Neuronal stem cell (in vitro differentiated cells): Measurements from ENCODE around the gene SLFN12L.

Source experiments
- DNase-seq: peaks from one replicate; pipeline ENCODE4 v3.0.0-alpha.2; 2013; ENCODE audit warnings: low spot score
- H2AFZ ChIP-seq: one replicate; pipeline ENCODE4 v1.6.1; 2013; ENCODE audit warnings: mild to moderate bottlenecking, low read length, inconsistent platforms
- H2AK5ac ChIP-seq: 2 replicates; pipeline ENCODE4 v1.6.1; 2013; ENCODE audit warnings: low read depth, mild to moderate bottlenecking, inconsistent platforms, low read length, moderate library complexity, mixed read lengths
- H2BK120ac ChIP-seq: 2 replicates; pipeline ENCODE4 v1.6.1; 2013; ENCODE audit warnings: low read depth, mild to moderate bottlenecking, inconsistent platforms, low read length, moderate library complexity, mixed read lengths
- H2BK12ac ChIP-seq: one replicate; pipeline ENCODE4 v1.6.1; 2013; ENCODE audit warnings: low read length, inconsistent platforms
- H2BK15ac ChIP-seq: 2 replicates; pipeline ENCODE4 v1.6.1; 2013; ENCODE audit warnings: mild to moderate bottlenecking, low read length, inconsistent platforms, mixed read lengths
- H2BK5ac ChIP-seq: one replicate; pipeline ENCODE4 v1.6.1; 2013; ENCODE audit warnings: inconsistent platforms, mild to moderate bottlenecking, low read length, moderate library complexity
- H3K14ac ChIP-seq: one replicate; pipeline ENCODE4 v1.6.1; 2013; ENCODE audit warnings: low read length, inconsistent platforms
- H3K18ac ChIP-seq: 2 replicates; pipeline ENCODE4 v1.6.1; 2013; ENCODE audit warnings: low read length, inconsistent platforms
- H3K23ac ChIP-seq: 2 replicates; pipeline ENCODE4 v1.6.1; 2013; ENCODE audit warnings: low read depth, mild to moderate bottlenecking, mixed read lengths, low read length, inconsistent platforms; ENCODE audit not compliant: poor library complexity
- H3K27ac ChIP-seq: replicated peaks from 3 replicates; pipeline ENCODE4 v1.5.1; 2013; ENCODE audit warnings: low read length, inconsistent platforms
- H3K27me3 ChIP-seq, 3 experiments: 2 replicates each; pipeline ENCODE4 v1.6.1; 2013; ENCODE audit warnings: low read length in 3 of 3, mild to moderate bottlenecking in 2 of 3, inconsistent platforms in 1 of 3, low read depth in 1 of 3, mixed read lengths in 1 of 3, moderate library complexity in 1 of 3; ENCODE audit not compliant: control insufficient read depth in 3 of 3, insufficient read depth in 3 of 3
- H3K36me3 ChIP-seq, 2 donors: replicated peaks in 1 of 2; 2 replicates each; pipeline ENCODE4 v1.6.1; 2013; ENCODE audit warnings: low read length in 2 of 2; ENCODE audit not compliant: control insufficient read depth in 2 of 2, insufficient read depth in 2 of 2
- H3K4ac ChIP-seq: 2 replicates; pipeline ENCODE4 v1.6.1; 2013; ENCODE audit warnings: inconsistent platforms, mild to moderate bottlenecking, low read length, moderate library complexity
- H3K4me1 ChIP-seq, 2 donors: 1 replicate in 1 of 2; 2 replicates in 1 of 2; pipeline ENCODE4 v1.6.1; 2013; ENCODE audit warnings: low read length in 2 of 2, low read depth in 1 of 2; ENCODE audit not compliant: control insufficient read depth in 2 of 2, insufficient read depth in 1 of 2
- H3K4me2 ChIP-seq: one replicate; pipeline ENCODE4 v1.6.1; 2013; ENCODE audit warnings: mild to moderate bottlenecking, low read length, inconsistent platforms; ENCODE audit not compliant: insufficient read depth, poor library complexity, severe bottlenecking
- H3K4me3 ChIP-seq, 2 donors: 2 replicates each; pipeline ENCODE4 v1.5.1; 2013; ENCODE audit warnings: low read length in 2 of 2, mild to moderate bottlenecking in 2 of 2, inconsistent platforms in 1 of 2, moderate library complexity in 1 of 2
- H3K79me1 ChIP-seq: one replicate; pipeline ENCODE4 v1.6.1; 2013; ENCODE audit warnings: low read depth, mild to moderate bottlenecking, inconsistent platforms, low read length, moderate library complexity
- H3K9ac ChIP-seq: one replicate; pipeline ENCODE4 v1.6.1; 2013; ENCODE audit warnings: mild to moderate bottlenecking, low read depth, low read length, inconsistent platforms; ENCODE audit not compliant: poor library complexity
- H3K9me3 ChIP-seq, 2 donors: replicated peaks in 1 of 2; 2 replicates each; pipeline versions ENCODE3 to v1.6.1; 2013; ENCODE audit warnings: low read length in 2 of 2, mild to moderate bottlenecking in 2 of 2, inconsistent platforms in 1 of 2, low read depth in 1 of 2, mixed read lengths in 1 of 2, moderate library complexity in 1 of 2; ENCODE audit not compliant: control insufficient read depth in 2 of 2, insufficient read depth in 1 of 2
- H4K8ac ChIP-seq: one replicate; pipeline ENCODE4 v1.6.1; 2013; ENCODE audit warnings: low read depth, mild to moderate bottlenecking, inconsistent platforms, low read length, moderate library complexity
- H4K91ac ChIP-seq: one replicate; pipeline ENCODE4 v1.6.1; 2013; ENCODE audit warnings: low read length, low read depth, mild to moderate bottlenecking, inconsistent platforms; ENCODE audit not compliant: poor library complexity
- WGBS, 2 donors: extraction: QIAGEN DNeasy Blood & Tissue Kit; methylation state at CpG; one replicate each; pipeline ENCODE4 v1.1.7; 2013; ENCODE audit warnings: missing lambda C conversion rate in 2 of 2, mixed read lengths in 1 of 2; ENCODE audit not compliant: insufficient read length in 2 of 2, insufficient replicate concordance in 1 of 2; ENCODE audit errors: extremely low coverage in 2 of 2; 5-methylcytosine and 5-hydroxymethylcytosine counted together

Gene SLFN12L

GRCh38 chr17:35578197-35578928 is 40.9 kb upstream of the SLFN12L start, which contains the start of gene PEX12:
Gene PEX12, minus strand, starts transcription at chr17:35578571. Its CDS starts 550 bp downstream, at chr17:35578021.
- H2AK5ac ChIP-seq = peak within 1 kb of the TSS; percentile 73
- H2BK5ac ChIP-seq = peak within 1 kb of the TSS; percentile 30
- peak within 1 kb of the TSS; percentile 87 for H3K4me2 ChIP-seq
- H2BK12ac ChIP-seq = no peak within 1 kb of the TSS
- H3K36me3 ChIP-seq = peaks cover 9 to 34% of the 10 kb centered on the region in 2 donors
- no peak within 1 kb of the TSS for H2BK15ac ChIP-seq
- no peak within 1 kb of the TSS for H2BK120ac ChIP-seq
- peak within 1 kb of the TSS; percentile 25 for H3K14ac ChIP-seq
- H4K8ac ChIP-seq = peak within 1 kb of the TSS; percentile 83
- H3K4ac ChIP-seq = no peak within 1 kb of the TSS
- WGBS, 2 donors = no CpG with 5 or more reads among the region's 45 CpGs
- H3K18ac ChIP-seq = peak within 1 kb of the TSS; percentile 92
- H4K91ac ChIP-seq = no peak within 1 kb of the TSS
- H2AFZ ChIP-seq = peak within 1 kb of the TSS; percentile 88
- H3K23ac ChIP-seq = peak within 1 kb of the TSS; percentile 92
- peak; percentile 66 for DNase-seq
- peak within 1 kb of the TSS; percentile 69 to 97 for H3K4me3 ChIP-seq
- H3K27ac ChIP-seq = peak within 1 kb of the TSS; percentile 73
- no peaks in the 10 kb centered on the region for H3K27me3 ChIP-seq
- peaks cover 2 to 5% of the 10 kb centered on the region in 2 donors for H3K4me1 ChIP-seq
- H3K79me1 ChIP-seq = peaks cover 2% of the 10 kb centered on the region
- peak within 1 kb of the TSS; percentile 94 for H3K9ac ChIP-seq
- no peaks in the 10 kb centered on the region for H3K9me3 ChIP-seq

GRCh38 chr17:35577830-35578196 is 40.3 kb upstream of the SLFN12L start:
- DNase-seq = no peak
- H3K4ac ChIP-seq = no peak overlapping the region
- H3K4me2 ChIP-seq = peak overlapping the region; percentile 87
- no peak overlapping the region for H4K8ac ChIP-seq
- H4K91ac ChIP-seq = no peak overlapping the region
- H2BK120ac ChIP-seq = no peak overlapping the region
- H3K9me3 ChIP-seq = no peaks in the 10 kb centered on the region
- H3K23ac ChIP-seq = peak overlapping the region; percentile 89
- H2BK15ac ChIP-seq = no peak overlapping the region
- H3K27me3 ChIP-seq = no peaks in the 10 kb centered on the region
- H3K36me3 ChIP-seq = peaks cover 9 to 37% of the 10 kb centered on the region in 2 donors
- no peak overlapping the region for H2BK12ac ChIP-seq
- H2AFZ ChIP-seq = peak overlapping the region; percentile 88
- H2BK5ac ChIP-seq = no peak overlapping the region
- H3K79me1 ChIP-seq = peaks cover 2% of the 10 kb centered on the region
- H3K9ac ChIP-seq = peak overlapping the region; percentile 60
- no CpG with 5 or more reads among the region's 8 CpGs for WGBS, 2 donors
- H3K14ac ChIP-seq = no peak overlapping the region
- no peak overlapping the region for H3K18ac ChIP-seq
- H2AK5ac ChIP-seq = no peak overlapping the region
- H3K4me3 ChIP-seq = peak overlapping the region; percentile 69 to 97
- H3K27ac ChIP-seq = no peak overlapping the region
- H3K4me1 ChIP-seq = peaks cover 2 to 5% of the 10 kb centered on the region in 2 donors

- H2BK15ac ChIP-seq = no peak overlapping the region
- no peak overlapping the region for H4K91ac ChIP-seq
- no peak overlapping the region for H3K27ac ChIP-seq
- H2BK120ac ChIP-seq = no peak overlapping the region
- peaks cover 2% of the 10 kb centered on the region for H3K79me1 ChIP-seq
- H2AK5ac ChIP-seq = no peak overlapping the region
- no peak overlapping the region for H4K8ac ChIP-seq
- no peaks in the 10 kb centered on the region for H3K9me3 ChIP-seq
- H3K4ac ChIP-seq = no peak overlapping the region
- no peak overlapping the region for H2BK12ac ChIP-seq
- H2BK5ac ChIP-seq = no peak overlapping the region
- H3K4me1 ChIP-seq = peaks cover 2 to 5% of the 10 kb centered on the region in 2 donors
- H3K18ac ChIP-seq = no peak overlapping the region
- H2AFZ ChIP-seq = no peak overlapping the region
- DNase-seq = no peak
- no peak overlapping the region for H3K4me3 ChIP-seq
- no peaks in the 10 kb centered on the region for H3K27me3 ChIP-seq
- no peak overlapping the region for H3K23ac ChIP-seq
- WGBS, 2 donors = no CpG with 5 or more reads among the region's 3 CpGs
- no peak overlapping the region for H3K9ac ChIP-seq
- H3K36me3 ChIP-seq = peaks cover 9 to 40% of the 10 kb centered on the region in 2 donors
- no peak overlapping the region for H3K14ac ChIP-seq
- H3K4me2 ChIP-seq = no peak overlapping the region
These were observed 38.3 kb upstream of the SLFN12L start for GRCh38 chr17:35575759-35576158.

GRCh38 chr17:35569405-35569804 is 31.9 kb upstream of the SLFN12L start:
- no peak overlapping the region for H2AK5ac ChIP-seq
- H3K14ac ChIP-seq = no peak overlapping the region
- no peak overlapping the region for H3K4ac ChIP-seq
- no peak overlapping the region for H3K23ac ChIP-seq
- no peak overlapping the region for H3K9ac ChIP-seq
- H3K36me3 ChIP-seq = peaks cover 2 to 23% of the 10 kb centered on the region in 2 donors
- no peaks in the 10 kb centered on the region for H3K9me3 ChIP-seq
- H2AFZ ChIP-seq = no peak overlapping the region
- H2BK12ac ChIP-seq = no peak overlapping the region
- peak overlapping the region in 1 of 2 donors; percentile 12 for H3K4me3 ChIP-seq
- no peak overlapping the region for H3K4me2 ChIP-seq
- H4K91ac ChIP-seq = no peak overlapping the region
- H2BK120ac ChIP-seq = no peak overlapping the region
- peaks cover 2% of the 10 kb centered on the region for H3K79me1 ChIP-seq
- H3K27ac ChIP-seq = no peak overlapping the region
- no peak overlapping the region for H4K8ac ChIP-seq
- H3K4me1 ChIP-seq = peaks cover 3 to 11% of the 10 kb centered on the region in 2 donors
- H3K18ac ChIP-seq = no peak overlapping the region
- H3K27me3 ChIP-seq = peaks cover 0 to 9% (median 0%) of the 10 kb centered on the region in 3 experiments
- no CpG with 5 or more reads among the region's 2 CpGs for WGBS, 2 donors
- DNase-seq = no peak
- no peak overlapping the region for H2BK15ac ChIP-seq
- H2BK5ac ChIP-seq = no peak overlapping the region
